GM12874 (cell line): Measurements from ENCODE around the gene FCN2.

Experiments
- CTCF ChIP-seq: IDR thresholded peaks from 2 replicates; pipeline ENCODE4 v1.5.1; 2011; ENCODE audit warnings: low read depth, mild to moderate bottlenecking, control low read depth, low read length, moderate library complexity; ENCODE audit not compliant: insufficient read depth

FCN2 gene

DNA sequence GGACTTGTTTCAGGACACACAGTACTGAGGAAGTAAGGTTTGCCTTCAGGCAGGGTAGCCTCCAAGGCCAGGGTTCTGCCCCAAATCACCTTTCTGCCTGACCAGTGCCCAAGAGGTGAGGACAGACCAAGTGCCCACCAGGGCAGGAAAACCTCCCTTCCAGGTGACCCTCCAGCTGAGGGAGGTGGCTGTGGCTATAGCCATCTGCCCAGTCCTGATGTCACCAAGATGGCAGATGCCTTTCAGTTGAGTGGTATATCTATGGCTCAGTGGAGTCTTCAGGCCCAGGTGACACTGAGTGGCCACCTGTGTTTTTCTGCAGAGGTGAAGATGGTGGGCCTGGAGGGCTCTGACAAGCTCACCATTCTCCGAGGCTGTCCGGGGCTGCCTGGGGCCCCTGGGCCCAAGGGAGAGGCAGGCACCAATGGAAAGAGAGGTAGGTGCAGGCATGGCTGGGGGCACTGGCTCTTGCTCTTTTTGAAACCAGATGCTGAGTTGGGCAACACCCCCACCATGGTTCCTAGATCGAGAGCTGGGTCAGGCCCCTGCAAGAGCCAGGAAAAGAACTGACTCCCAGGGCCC is 1.7 kb downstream of the FCN2 start:
- TF ChIP-seq CTCF = no peak

DNA sequence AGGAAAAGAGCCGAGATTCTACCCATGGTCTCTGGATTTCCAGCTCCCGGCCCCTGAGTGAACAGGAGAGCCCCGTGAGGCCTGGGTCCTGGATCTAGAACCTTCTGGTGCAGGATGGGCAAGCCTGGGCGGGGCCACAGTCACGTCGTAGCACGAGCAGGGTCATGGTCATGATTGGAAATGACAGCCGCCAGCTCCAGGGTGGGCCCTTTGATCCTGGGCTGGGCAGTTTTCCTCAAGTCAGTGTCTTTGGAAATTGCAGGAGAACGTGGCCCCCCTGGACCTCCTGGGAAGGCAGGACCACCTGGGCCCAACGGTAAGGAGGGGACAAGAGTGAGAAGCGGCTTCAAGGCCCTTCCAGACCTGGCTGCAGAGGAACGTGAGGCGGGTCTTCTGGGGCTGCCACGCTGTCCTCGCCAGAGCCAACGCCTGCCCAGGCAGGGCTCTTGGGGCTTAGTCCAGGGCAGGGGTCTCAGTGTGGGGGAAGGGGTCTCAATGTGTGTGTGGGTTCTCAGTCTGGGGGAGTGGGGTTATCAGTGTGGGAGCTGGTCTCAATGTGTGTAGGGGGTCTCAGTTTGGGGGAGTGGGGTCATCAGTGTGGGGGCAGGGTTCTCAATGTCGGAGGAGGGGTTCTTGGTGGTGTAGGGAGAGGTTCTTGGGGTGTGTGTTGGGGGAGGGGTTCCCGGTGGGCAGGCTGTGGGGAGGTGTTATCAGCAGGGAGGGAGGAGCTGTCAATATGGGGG is 2.6 kb downstream of the FCN2 start:
- TF ChIP-seq CTCF = no peak

DNA sequence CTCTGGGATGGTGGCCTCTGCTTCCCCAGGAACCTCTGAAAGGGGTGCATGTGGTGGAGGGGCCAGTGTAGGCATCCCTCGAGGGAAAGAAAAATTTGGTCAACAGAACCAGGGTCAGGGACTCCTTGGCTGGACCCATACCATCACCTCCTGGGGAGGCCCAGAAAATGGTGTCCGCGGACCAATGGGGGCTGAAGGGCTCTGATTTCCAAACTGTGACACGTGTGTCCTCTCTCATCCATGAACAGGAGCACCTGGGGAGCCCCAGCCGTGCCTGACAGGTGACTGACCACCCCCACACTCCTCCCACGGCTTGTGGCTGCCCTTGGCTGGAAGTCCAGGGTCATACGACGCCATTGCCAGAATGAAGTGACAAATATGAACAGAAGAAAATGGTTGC is 3.9 kb downstream of the FCN2 start:
- no peak for TF ChIP-seq CTCF

GRCh38 chr9:134885001-134885678 is 4.5 kb downstream of the FCN2 start:
- TF ChIP-seq CTCF = no peak

DNA sequence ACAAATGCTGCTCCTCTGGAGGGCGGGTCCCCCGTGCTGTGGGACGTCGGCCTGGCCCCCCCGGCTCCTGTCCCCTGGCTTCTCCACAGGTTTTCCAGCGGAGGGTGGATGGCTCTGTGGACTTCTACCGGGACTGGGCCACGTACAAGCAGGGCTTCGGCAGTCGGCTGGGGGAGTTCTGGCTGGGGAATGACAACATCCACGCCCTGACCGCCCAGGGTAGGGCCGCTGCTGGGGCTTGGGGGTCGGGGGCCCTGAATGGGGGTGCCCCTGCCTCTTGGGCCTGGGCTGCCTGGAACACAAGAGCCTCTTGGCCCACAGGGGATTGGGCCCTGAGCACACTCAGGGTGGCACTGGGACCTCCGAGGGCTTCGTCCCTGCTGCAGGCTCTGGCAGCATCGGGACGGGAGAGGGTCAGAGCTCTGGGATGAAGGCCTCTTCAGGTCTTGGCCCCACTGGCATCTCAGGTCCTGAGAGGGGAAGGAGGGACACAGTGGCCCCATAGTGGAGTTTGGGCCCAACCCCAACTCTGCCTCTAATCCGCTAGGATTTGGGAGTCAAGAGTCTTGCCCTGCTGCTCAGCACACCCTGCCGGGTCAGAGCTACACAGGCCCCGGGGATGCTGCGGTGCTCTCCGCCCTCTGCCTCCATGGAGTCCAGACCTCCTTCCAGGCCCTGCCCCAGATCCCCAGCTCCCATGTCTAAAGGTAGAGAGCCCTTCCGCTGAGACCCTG is 5.2 kb downstream of the FCN2 start:
- TF ChIP-seq CTCF = no peak

DNA sequence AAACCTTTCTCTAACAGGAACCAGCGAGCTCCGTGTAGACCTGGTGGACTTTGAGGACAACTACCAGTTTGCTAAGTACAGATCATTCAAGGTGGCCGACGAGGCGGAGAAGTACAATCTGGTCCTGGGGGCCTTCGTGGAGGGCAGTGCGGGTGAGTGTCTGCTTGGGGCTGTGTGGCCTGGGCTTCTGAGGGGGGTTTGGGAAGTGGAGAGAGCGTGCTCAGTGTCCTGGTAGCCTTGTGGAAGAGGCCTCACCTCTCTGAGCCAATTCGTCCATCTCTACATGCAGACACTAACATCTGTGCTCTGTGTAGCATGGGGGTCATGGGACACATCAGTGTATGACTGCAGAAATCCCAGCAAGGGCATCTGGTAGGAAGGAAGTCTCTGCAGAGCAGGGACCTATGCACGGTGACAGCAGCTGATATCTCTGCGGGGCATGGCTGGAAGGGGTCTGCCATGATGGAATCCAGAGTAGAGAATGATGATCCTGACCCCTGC is 5.9 kb downstream of the FCN2 start:
- TF ChIP-seq CTCF = no peak

GRCh38 chr9:134887219-134887618 is 6.6 kb downstream of the FCN2 start:
- no peak for TF ChIP-seq CTCF
